ENCODE measurements around the gene FBXO36.
"Not testable (repeated sequence)": the region's sequence is repeated elsewhere in the genome, so short reads cannot be mapped to it uniquely, and the experiment has no call there.

The FBXO36 gene, protein sequence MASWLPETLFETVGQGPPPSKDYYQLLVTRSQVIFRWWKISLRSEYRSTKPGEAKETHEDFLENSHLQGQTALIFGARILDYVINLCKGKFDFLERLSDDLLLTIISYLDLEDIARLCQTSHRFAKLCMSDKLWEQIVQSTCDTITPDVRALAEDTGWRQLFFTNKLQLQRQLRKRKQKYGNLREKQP

DNA sequence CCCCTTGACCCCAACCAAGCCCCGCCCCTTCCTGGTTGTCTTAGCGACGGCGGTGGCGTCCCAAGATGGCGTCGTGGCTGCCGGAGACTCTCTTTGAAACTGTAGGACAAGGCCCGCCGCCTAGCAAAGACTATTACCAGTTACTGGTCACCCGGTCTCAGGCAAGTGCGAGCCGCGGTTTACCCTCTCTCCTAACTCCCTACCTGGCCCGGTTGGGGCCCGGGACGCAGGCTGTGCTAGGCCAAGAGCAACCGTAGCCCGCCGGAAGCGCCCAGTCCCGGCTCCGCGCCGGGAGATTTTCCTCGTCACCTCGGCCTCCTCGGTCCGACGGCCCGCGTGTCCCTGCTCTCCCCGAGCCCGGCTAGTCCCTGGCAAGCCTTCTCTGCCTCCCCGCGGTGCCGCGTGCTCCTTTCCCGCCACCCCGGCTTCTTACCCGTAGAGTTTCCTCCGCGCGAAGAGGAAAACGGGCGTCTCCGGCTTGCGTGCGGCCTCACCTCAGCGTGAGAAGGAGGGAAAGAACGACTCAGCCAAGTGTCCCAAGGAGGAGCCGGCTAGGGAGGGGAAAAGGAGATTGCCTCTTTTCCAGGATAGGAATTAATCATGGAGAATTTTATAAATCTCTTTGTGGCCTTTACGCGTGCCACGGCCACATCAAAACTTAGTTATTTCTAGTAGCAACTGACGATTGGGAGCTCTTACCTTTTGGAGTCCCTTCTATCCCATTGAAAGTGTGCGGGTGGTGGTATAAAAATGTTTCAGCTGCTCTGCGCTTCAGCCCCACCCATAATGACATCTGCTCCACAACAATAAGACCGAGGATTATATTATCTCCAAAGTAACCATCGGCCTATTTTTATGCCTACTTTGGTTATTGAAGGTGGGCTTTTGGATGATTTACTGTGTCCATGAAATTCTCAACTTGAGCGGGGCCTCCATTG is at the start of gene FBXO36:
Gene FBXO36, plus strand, starts transcription at position 55 of the 938 bp plus-strand sequence. Its CDS starts 11 bp downstream, at position 66.
- no peak for DNase-seq (ENCODE audit: low read depth)

DNA sequence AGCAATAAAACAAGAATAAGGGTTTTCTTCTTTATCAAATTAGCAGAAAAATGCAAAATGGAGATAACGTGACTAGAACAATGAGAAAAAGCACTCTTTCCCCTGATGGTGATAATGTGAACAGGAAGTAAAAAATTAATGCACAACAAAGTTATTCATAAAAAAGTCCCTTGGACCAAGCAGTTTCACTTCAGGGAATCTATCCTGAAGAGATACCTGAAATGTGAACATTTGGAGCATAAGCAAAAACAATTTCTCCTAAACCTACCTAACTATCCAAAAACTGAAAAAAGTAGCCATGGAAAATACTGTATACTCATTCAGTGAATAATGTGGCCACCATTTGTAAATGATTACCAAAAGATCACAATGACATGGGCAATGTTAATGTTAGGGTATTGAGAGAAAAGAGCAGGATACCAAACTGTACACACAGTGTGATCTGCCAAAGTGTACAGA is 49.2 kb upstream of the FBXO36 start:
- DNase-seq (ENCODE audit: low read depth): no peak

- no peak for DNase-seq (ENCODE audit: low read depth)
These were observed 47.7 kb upstream of the FBXO36 start for GRCh38 chr2:229874647-229875046.

DNA sequence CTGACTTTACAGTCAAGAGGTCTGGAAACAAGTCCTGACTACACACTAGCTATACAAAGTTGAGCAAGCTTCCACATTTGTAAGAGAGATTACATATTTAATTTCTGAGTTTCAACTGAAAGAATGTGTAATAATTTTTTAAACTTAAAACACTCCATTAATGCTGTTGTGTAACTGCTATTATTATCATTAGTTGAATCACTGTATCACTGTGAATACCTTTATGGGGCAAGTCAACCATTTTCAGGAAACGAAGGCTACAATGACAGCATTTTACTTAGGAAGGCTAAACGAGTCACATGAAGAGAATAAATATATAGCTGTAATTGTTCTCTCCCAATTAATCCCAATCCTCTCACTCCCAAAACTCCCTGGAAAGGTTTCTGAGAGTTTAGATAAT is 46.8 kb upstream of the FBXO36 start:
- no peak for DNase-seq (ENCODE audit: low read depth)

DNA sequence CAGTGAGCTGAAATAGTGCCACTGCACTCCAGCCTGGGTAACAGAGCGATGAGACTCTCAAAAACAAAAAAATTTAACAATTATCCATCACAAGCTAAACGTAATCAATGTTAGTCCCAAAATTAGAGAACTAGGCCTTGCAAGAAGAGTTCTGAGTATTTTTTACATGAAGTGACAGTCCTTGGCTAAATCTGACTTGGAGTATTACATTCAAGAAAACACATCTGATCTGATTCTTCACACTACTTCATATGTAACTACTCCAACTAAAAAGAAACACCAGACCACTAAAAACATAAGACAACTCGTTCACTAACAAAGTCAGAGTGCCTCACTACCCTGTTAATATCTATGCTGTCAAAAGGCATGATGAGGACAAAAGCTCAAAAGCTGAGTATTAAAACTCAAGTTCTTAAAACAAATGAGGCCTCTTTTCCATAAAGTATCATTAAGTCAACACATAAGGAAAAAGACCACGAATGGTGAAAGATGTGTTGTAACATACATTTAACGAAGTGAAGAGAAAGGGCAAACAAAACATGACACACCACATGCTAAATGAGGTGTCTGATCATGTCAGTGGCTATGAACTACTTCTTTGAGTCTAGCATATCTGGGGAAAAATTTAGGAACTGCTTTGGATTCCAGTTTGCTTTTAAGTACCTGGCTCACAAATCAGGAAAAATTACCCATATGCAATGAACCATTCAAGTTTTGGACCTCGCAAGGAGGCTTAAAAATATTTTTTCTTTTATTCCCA is 42.9 kb upstream of the FBXO36 start:
- DNase-seq (ENCODE audit: low read depth): no peak

DNA sequence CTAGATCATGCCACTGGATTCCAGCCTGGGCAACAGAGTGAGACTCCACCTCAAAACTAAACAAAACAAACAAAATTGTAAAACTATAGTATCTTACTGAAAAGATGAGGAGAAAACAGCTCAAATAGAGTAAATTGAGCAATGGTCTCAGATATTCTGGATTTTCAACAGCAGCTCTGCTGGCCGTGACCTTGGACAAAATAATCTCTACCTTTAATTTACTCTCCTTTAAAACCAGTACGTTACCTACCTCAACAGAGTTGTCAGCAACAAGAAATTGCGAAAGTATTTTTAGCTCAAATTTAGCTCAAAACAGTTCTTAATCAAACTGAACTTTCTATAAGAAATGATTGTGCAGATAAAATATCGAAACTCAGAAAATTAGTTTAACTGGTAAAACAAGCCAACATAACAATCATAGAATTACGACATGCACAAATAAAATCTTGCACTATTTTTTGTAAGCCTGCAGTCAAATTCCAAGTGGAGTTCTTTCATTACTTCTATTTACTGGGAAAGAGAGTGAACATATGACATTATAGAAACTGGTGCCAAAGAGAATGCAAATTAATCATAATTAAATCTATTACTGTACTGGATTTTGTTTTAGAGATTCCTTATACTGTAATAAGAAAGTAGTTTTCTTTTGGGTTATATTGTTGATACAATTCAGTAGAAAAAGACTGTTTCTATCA is 41.3 kb upstream of the FBXO36 start:
- no peak for DNase-seq (ENCODE audit: low read depth)

GRCh38 chr2:229882583-229882982 is 39.7 kb upstream of the FBXO36 start:
- DNase-seq (ENCODE audit: low read depth): no peak

- no peak for DNase-seq (ENCODE audit: low read depth)
These were observed 37.3 kb upstream of the FBXO36 start for GRCh38 chr2:229884775-229885699.

DNA sequence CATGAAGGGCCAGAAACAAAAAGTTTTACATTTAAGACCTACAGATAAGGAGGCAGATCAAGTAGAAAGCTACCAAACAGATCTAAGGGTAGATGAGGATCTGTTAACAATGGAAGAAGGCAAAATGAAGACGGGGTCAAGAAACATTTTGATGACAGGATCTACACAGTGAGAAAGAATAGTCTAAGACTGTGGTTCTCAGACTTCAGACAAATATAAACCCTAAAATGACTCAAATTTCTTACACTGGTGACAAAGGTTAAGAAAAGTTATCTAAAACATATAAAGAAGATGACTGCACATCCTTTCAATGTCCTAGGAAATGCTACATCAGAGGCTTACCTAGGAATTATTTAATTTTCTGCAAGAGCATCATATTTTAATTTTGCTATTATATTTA is 34.9 kb upstream of the FBXO36 start:
- DNase-seq (ENCODE audit: low read depth): no peak

GRCh38 chr2:229888031-229888430 is 34.3 kb upstream of the FBXO36 start:
- no peak for DNase-seq (ENCODE audit: low read depth)

- no peak for DNase-seq (ENCODE audit: low read depth)
These were observed 33.3 kb upstream of the FBXO36 start for GRCh38 chr2:229889023-229889422.

GRCh38 chr2:229896857-229897256 is 25.4 kb upstream of the FBXO36 start:
- no peak for DNase-seq (ENCODE audit: low read depth)

- DNase-seq (ENCODE audit: low read depth): no peak
These were observed 22.7 kb upstream of the FBXO36 start for GRCh38 chr2:229899604-229900003.

GRCh38 chr2:229900012-229900411 is 22.3 kb upstream of the FBXO36 start:
- no peak for DNase-seq (ENCODE audit: low read depth)

GRCh38 chr2:229900514-229900913 is 21.8 kb upstream of the FBXO36 start:
- not testable (repeated sequence) for DNase-seq (ENCODE audit: low read depth)

- DNase-seq (ENCODE audit: low read depth): no peak
These were observed 20.5 kb upstream of the FBXO36 start for GRCh38 chr2:229901819-229902218.

- no peak for DNase-seq (ENCODE audit: low read depth)
These were observed 19.3 kb upstream of the FBXO36 start for GRCh38 chr2:229903037-229903436.

DNA sequence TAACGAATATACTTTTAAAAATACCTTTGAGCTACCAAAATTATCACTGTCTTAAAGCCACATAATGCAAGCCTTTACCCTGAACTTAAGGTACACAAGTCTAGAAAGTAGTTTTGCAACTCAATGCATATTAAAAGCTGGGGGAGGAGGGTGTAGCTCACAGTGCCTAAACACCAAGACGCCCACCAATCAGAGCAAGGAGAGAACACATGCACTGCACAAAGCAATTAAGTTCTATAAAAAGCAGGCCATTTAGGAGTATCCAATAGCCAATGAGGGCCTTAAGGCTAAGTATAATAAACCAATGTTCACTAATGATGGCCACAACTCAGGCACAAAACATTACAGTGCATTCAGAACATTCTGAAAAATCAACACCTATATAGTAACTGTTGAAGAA is 16.7 kb upstream of the FBXO36 start:
- DNase-seq (ENCODE audit: low read depth): no peak

DNA sequence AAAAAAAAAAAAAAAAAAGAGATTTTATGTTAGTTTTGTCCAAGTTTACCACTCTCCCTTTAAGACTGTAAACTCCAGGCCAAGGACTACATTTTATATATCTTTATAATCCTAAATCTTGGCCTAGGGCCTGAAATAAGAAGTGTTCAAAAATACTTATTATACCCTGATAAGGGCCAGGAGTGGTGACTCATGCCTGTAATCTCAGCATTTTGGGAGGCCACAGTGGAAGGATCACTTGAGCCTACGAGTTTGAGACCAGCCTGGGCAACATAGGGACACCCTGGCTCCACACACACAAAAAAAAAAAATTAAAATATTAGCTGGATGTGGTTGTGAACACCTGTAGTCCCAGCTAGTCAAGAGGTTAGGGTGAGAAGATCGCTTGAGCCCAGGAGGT is 13.2 kb upstream of the FBXO36 start:
- DNase-seq (ENCODE audit: low read depth): no peak

DNA sequence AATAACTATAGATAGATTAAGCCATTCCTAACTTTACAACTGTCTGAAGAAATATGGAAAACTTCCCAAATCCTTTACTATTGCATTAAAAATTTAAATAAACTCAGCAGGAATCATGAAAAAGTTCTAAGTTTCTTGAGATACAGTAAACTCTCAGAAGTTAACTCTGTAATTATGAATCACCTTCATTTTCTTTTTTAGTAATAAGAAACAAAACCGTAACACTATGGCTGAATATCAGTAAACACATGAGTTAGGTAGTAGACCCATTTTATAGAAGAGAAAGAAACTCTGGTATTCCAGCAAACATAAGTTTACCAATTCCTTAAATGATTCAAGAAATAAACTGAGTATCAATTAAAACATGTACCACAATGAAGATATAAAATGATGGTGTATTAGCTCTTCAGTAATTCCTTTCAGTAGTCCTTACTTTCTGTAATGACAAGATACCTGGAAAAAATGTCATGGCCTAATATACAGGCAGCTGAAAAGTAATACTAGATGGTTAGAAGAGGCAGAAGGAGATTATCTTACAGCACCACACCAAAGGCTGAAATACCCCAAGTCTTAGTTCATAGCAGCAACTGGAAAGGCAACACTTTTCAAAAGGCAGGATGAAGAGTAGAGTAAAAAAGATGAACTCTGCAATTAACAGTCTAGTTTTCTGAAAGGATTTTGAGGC is 12.0 kb upstream of the FBXO36 start:
- DNase-seq (ENCODE audit: low read depth): no peak
